ENCODE results near the gene NMNAT2.

NMNAT2 gene

DNA sequence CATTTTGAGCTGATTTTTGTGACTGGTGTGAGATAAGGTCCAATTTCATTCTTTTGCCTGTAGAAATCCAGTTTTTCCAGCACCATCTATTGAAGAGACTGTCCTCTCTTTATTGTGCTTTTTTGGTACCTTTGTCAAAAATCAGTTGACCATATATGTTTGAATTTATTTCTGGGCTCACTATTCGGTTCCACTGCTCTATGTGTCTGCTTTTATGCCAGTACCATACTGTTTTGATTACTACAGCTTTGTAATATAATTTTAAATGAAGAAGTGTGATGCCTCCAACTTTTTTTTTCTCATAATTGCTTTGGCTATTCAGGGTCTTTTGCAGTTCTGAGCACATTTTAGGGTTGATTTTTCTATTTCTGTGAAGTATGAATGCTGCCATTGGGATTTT lies 163.1 kb downstream of the NMNAT2 start:
- TF ChIP-seq, protein P1, sequence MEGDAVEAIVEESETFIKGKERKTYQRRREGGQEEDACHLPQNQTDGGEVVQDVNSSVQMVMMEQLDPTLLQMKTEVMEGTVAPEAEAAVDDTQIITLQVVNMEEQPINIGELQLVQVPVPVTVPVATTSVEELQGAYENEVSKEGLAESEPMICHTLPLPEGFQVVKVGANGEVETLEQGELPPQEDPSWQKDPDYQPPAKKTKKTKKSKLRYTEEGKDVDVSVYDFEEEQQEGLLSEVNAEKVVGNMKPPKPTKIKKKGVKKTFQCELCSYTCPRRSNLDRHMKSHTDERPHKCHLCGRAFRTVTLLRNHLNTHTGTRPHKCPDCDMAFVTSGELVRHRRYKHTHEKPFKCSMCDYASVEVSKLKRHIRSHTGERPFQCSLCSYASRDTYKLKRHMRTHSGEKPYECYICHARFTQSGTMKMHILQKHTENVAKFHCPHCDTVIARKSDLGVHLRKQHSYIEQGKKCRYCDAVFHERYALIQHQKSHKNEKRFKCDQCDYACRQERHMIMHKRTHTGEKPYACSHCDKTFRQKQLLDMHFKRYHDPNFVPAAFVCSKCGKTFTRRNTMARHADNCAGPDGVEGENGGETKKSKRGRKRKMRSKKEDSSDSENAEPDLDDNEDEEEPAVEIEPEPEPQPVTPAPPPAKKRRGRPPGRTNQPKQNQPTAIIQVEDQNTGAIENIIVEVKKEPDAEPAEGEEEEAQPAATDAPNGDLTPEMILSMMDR (IDR thresholded peaks at IDR 0.05; ENCODE audit: borderline replicate concordance, insufficient read depth, low read depth, low read length): no peak
- H3K4me3 ChIP-seq (ENCODE audit: low read depth, low read length): no peak overlapping the region

DNA sequence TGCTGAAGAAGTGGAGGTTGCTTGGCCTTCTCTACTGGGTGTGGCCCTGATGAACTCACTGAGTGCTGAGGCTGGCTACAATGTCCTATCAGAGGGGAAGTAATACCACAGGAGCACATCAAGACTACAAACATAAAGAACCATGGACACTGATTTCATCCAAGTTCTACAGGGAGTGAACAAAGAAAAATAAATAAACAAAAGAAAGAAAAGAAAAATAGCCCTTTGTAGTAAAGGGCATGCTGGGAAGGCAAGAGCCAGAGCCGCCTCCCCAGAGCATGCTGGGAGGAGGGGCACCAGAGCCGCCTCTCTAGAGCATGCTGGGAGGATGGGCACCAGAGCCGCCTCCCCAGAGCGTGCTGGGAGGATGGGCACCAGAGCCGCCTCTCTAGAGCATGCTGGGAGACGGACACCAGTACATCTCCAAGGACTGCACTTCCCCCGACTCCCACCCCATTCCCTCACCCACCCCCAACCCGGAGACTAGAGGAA lies 166.2 kb downstream of the NMNAT2 start:
- TF ChIP-seq, protein P1 (IDR thresholded peaks at IDR 0.05; ENCODE audit: borderline replicate concordance, insufficient read depth, low read depth, low read length): no peak
- no peak overlapping the region for H3K4me3 ChIP-seq (ENCODE audit: low read depth, low read length)

DNA sequence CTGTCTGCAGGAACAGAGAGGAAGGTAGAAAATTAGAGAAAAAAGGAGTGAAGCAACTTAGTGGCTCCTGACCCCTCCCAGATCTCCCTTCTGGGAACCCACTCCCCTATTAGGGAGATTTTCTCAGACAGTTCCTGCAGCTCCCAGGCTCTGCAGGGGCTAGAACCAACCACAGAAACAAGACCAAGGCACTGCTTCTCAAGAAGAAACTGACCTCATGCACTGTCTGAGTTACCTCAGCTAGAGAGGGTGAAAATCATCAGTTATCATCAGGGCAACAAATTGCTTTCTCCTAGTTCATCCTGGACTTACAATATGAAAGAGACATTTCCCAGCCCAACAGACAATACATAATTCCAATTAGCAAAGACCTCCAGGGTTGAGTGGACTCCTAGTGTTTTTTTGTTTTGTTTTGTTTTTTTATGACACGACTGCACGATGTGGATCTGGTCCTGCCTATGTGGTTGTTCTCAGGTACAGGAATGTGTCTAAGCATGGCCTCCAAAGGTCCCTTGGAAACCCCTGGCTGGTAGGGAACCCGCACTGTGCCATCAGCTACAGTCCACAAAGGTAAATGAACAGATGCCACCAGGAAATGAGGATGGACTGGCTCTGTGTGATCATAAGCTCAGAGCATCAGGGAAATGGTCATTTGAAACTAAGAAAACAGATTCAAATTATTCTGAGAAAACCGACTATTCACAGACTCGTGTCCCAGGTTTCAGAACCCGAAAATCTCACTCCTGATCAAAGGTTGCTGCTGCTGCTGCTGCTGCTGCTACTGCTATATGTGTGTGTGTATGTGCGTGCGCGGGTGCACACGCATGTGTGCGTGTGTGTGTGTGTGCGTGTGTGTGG lies 166.8 kb downstream of the NMNAT2 start:
- TF ChIP-seq, protein P1 (IDR thresholded peaks at IDR 0.05; ENCODE audit: borderline replicate concordance, insufficient read depth, low read depth, low read length): no peak
- no peak overlapping the region for H3K4me3 ChIP-seq (ENCODE audit: low read depth, low read length)

DNA sequence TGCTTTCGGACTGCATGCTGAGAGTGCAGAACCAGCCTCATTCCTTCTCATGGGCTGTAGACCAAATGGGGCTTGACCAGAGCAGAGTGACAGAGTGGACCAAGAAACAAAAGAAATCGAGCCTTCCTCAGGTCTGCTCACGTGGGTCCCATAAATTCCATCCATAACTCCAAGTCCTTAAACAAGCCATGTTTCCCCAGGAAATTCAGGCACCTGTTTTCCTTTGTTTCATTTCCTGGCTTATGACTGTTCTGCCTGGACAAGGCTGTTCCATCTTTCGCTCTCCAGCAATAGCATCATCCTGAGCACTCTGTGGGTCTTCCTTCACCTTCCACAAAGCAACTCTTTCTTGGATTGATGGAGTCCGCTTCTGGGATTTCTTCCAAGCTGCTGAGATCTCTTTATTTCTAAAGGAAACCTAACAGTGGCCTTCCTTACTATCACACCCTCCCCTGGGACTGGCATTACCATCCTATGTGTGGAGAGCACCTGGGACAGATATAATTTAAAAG lies 168.2 kb downstream of the NMNAT2 start:
- TF ChIP-seq, protein P1 (IDR thresholded peaks at IDR 0.05; ENCODE audit: borderline replicate concordance, insufficient read depth, low read depth, low read length): no peak
- H3K4me3 ChIP-seq (ENCODE audit: low read depth, low read length): no peak overlapping the region

DNA sequence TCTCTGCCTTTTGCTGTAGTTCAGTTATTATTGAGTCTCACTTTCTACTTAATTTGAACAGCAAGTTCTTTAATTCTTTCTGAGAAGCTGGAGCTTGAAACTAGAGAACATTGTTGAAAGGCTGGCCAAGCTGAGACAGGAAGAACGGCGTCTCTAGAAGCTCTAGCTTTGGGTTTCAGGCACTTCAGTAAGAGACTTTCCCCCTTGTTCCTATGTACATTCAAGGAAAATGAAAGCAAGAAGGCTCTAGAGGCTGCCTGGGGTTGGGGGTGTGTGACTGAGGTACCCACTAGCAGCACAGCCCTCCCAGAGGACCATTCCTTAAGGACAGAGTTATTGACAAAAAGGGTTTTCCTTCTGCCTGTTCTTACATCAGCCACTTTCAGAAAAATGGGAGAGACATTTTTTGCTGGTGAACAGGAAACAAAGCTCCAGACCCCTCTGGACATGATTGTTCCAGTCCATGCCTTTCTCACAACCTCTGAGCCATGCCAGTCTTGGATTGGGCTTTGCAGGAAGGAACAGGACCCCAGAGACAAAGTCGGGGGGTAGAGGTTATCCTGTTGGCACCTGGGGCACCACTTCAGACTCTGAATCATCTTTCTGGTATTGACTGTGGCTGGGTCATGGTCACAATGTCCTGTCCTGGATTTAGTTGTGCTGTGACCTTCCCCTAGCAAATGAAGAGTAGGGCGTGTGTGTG lies 169.0 kb downstream of the NMNAT2 start:
- TF ChIP-seq, protein P1 (IDR thresholded peaks at IDR 0.05; ENCODE audit: borderline replicate concordance, insufficient read depth, low read depth, low read length): no peak
- no peak overlapping the region for H3K4me3 ChIP-seq (ENCODE audit: low read depth, low read length)

DNA sequence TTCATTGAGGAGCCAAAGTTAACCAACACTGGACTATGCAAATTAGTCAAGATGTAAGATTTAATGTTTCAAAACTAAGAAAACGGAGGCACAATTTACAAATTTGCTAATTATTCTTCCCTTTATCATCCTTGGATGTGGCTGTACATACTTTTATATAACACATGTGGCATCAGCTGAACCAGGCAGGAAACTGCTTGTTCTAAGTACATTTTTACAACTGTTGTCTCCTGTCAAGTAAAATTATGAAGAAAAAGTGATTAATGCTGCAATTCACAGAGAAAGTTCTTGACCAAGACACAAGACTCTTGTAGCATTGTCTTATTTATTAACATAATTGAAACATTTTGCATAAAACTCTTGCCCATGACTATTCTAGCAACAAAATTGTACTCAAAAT lies 170.2 kb downstream of the NMNAT2 start:
- H3K4me3 ChIP-seq (ENCODE audit: low read depth, low read length): no peak overlapping the region
- TF ChIP-seq, protein P1 (IDR thresholded peaks at IDR 0.05; ENCODE audit: borderline replicate concordance, insufficient read depth, low read depth, low read length): no peak

Measured in GM12875 (cell line).